NCI-H1417 treated with DMSO at 0.1 percent for 48 hours (cell line): ENCODE measurements around the gene MAP6.
A peak's percentile ranks its signal among the peaks of the same experiment; 100 is the strongest.
"Not testable (repeated sequence)": the region's sequence is repeated elsewhere in the genome, so short reads cannot be mapped to it uniquely, and the experiment has no call there.

Experiments used
- DNase-seq: peaks from one replicate; lab custom pipeline; 2025; lab: John Stamatoyannopoulos, UW

MAP6 gene

DNA sequence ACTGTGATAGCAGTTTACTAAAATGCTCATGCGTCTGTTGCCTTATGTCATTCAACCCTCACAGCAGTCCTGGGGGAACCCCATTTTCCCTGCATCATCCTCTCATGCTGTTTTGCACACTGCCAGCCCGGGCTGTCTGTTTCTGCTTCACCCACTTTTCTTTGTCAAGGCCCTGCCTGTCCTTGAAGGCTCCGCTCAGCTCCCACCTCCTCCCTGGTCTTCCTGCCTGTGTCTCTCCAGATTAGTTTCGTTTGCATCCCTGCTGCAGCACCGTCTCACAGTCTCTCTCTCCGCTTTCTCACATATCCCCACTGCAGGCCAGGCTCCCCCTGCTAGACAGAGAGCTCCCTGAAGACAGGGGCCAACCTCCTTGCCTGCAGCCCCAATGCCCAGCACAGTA, 76.9 kb downstream of the MAP6 start:
- no peak for DNase-seq

DNA sequence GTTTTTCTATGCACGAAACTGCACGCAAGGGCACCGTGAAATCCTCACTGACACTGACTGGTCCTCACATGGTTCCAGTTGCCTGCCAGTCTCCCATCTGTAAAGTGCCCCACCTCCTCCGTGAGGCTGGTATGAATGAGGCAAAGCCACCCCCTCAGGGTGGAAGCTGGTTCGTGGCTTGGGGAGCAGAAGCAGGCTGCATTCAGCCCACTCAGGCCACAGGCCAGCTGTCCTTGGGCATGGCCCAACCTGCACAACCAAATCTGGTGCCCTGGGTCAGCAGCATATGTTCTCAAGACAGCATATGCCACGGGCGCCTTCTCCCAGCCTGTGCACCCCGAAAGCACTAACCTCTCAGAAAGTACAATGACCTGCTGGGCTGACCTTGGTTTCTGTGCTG, 77.5 kb downstream of the MAP6 start:
- DNase-seq: no peak

DNA sequence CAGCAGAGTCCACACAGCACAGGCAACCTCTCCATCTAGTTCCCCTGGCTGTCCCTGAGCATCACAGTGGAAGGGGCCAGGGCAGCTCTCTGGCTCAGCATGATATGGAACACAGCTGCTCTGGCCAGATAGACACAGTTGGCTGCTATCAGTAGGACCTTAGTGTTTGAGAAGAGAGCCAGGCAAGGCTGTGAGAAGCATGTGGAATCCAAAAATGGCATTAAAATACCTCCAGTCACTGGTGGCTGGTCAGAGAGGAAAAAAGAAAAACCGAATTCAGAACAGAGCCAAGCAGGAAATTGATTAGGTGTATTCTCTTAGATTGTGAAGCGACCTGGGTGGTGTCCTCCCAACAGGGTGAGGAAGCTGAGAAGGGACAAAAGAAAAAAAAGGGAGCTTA, 78.9 kb downstream of the MAP6 start:
- DNase-seq: no peak

GRCh38 chr11:75589051-75589450, 79.8 kb downstream of the MAP6 start:
- no peak for DNase-seq

DNA sequence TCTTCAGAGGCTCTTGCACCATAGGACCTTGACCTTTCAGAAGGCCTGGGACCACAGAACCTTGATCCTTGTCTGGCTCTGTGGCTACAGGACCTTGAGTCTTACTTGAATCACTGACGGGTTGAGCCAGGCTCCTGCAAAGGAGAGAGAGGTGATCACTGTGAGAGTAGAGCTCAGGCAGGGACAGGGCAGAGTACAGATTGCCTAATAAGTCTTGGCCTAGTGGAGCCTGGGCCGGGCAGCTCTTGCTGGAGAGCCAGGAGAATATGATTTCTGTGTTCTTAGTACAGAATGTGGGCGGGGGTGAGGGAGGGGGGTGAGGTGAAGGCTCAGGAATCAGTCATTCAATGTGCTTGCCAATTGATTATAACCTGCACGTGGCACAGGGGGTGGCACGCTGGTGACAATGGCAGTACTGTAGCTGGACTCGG, 80.8 kb downstream of the MAP6 start:
- DNase-seq: no peak

DNA sequence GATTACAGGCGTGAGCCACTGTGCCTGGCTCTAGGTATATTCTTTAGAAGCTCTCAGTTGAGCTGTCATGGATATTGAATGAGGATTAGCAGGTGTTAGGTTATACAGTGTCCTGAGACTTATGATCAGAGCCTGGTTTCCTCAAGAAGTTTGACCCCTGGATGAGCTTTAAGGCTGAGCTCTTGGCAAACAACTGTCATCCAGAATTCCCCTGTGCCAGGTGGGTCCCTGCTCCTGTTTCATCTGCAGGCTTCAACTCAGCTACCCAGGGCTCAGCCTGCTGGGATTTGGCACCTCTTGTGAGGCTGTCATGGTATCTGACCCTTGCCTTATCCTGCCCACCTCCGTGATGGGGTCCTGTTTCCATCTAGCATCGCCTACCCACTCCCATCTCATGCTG, 82.4 kb downstream of the MAP6 start:
- DNase-seq: no peak

DNA sequence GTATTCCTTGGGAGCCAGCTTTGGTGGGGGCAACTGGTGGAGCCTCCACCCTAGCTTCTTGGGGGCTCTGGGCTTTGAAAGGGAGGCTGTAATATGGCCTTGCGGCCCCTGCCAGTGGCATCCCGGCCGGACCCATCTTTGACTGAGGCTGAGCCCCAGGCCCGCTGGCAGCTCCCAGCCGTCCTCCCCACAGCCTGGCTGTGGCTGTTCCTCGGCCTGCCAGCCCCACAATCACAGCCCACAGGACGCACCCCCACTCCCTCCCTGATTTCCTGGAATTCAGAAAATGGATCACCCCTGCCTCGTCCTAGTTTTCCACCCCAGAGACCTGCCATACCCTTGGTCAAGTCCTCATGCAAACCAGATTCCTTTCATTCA, 83.6 kb downstream of the MAP6 start:
- no peak for DNase-seq

- DNase-seq: not testable (repeated sequence)
Measured at GRCh38 chr11:75584659-75585292, 84.1 kb downstream of the MAP6 start.

DNA sequence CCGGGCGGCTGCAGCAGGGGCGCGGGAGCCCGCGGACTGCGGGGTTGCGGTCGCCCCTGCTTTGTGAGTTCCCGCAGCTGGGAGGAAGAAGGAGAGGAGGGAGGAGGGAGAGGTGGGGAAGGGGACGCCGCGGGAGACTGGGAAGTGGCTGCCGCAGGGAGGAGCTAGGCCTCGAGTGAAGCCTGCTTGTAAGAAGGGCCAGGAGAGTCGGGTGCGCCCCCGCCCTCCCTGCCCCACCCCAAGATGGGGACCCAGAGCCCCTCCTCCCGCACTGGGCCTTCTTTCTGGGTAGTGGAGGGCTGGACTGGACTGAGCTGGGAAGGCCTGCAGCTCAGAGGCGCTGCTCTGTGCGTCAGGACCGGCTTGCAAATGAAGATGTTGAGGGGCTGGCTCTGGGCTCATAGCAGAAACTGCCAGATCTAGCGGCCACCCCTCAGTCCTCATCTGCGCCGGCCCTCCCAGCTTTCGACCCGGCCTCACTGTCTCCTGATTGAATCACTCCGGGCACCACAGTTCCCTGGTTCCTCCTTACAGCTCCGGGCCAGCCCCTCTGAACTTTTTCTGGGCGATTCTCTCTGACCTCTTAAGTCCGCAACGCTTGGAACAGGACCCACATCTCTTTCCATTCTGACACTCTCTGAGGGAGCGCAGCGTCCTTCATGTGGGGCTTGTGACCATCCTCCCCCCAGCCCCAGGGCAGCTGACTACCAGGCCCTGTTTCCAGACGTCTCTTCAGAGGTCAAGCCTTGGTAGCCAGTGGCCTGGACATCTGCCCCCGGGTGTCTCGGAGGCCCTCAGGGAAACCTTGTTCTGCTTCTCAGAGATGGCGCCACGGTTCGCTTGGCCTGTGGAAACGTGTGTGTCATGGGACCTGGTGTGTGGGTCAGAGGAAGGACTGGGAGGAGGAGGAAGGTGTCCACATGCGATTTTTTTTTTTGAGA, 84.8 kb downstream of the MAP6 start:
- DNase-seq: peak; percentile 28

- DNase-seq: peak; percentile 28
Measured at GRCh38 chr11:75582895-75583717, 85.7 kb downstream of the MAP6 start.

DNA sequence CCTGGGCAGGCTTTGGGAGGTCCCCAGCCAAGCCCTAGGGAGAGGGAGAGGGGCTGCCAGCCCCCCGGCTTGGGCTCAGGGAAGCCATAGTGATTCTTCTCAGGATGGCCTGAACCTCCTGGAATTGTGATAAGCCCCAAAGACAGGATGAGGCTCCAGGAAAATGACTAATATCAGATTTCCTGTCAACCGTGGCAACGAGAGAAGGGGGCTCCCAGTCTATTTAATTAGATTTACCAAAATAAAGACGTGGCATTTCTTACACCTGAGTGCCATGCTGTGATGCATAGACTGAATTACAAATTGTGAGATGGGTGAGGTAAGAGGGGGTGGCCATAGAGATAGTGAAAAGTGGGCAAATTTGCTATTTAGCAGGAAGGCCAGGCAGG, 86.3 kb downstream of the MAP6 start:
- DNase-seq: no peak

DNA sequence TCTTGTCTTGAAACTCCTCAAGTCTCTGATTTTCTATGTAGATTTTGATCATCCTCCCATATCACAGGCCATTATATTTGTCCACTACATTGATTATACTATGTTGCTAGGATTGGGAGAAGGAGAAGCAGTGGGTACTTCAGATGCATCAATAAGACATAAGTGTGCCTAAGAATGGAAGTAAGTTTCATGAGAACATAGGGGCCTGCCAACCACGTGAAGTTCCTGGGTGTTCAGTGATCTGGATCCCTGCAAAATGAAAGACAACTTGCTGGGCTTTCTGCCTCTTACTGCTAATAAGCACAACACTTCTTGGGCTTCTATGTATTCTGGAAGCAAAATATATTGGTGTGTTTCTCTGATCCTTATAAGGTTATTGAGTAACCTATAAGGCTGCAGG, 89.0 kb downstream of the MAP6 start:
- DNase-seq: no peak

- no peak for DNase-seq
Measured at GRCh38 chr11:75578977-75579376, 89.9 kb downstream of the MAP6 start.

- no peak for DNase-seq
Measured at GRCh38 chr11:75577207-75577606, 91.6 kb downstream of the MAP6 start.

DNA sequence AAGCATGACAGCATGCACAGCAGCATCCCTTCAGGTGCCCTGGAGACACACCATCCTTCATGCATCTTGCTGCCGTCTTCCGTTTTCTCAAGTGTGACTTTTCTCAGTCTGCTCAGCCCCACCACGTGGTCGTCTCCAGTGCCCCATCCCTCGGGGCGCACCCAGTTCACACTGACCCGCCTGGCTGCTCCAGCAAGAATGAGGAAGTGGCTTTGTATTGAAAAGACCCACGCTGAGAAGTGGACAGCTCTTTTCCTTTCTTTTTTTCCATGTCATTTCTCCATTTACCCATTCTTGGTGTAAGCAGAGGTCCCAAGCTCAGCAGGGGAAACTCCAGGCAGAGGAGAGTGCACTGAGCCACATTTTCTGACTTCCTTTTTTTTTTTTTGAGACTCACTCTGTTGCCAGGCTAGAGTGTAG, 92.3 kb downstream of the MAP6 start:
- DNase-seq: no peak

DNA sequence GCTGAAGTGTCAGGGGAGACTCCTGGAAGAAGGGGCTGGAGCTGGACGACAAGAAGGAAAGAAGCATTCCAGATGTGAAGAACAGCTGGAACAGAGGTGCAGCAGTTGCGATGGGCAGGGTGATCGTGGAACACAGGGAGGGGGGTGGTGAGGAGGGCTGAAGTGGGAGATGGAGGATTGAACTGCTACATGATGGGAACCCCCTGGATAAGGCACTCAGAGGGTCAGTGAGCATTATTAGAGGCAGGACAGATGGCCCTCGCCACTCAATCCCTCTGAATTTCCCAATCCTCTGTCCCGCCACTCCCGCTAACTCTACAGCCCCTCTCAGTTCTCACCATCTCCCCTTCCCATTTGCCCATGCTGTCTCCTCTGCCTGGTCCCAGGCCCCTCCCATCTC, 92.8 kb downstream of the MAP6 start:
- DNase-seq: no peak

GRCh38 chr11:75574698-75575602, 93.9 kb downstream of the MAP6 start:
- no peak for DNase-seq

DNA sequence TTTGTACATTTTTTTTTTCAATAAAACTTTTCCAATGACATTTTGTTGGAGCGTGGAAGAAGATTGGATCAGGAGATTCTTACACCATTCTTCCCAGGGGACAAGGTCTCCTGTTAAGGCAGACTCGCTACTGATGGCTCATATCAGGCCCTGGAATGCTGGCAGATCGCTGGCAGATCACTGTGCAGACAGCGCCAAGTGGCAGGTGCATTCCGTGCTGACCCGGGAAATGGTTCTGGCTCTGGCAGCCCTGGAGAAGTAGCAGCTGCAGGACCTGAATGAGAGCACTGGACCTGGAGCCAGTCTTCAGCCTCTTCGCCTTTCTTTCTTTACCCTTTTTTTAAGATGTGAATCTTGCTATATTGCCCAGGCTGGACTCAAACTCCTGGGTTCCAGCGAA, 96.1 kb downstream of the MAP6 start:
- DNase-seq: no peak

- DNase-seq: no peak
Measured at GRCh38 chr11:75571625-75572024, 97.2 kb downstream of the MAP6 start.

DNA sequence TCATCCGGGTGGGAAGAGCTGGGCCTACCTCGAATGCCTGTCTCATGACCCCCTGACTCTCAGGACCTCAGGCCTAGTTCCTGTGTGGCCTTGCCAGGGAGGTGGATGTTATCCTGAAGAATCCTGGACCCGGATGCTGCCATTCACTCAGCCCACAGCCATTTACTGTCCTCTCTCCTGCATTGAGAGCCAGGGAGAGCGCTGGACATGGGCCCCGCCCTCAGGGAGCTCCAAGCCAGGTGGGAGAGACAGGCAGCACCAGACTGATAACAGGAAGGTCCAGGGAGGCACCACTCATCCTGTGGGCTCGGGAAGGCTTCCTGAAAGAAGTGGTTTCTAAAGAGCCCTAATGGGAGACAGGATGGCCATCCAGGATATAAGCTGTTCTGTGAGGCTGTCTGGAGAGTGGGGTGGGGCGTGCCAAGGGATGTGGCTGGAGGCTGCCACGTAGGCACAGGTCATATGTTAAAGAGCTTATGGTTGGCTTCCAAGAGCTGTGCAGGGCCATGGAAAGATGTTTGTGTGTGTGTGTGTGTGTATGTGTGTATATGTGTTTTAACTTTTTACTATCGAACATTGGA, 98.2 kb downstream of the MAP6 start:
- no peak for DNase-seq

- no peak for DNase-seq
Measured at GRCh38 chr11:75568616-75569219, 100.1 kb downstream of the MAP6 start.
